ENCODE data around the gene C10orf62. TPM values are rescaled to one million over a fixed set of nuclear protein-coding genes. Genes with fewer than 3 reads are reported as not detected.

The C10orf62 gene, protein sequence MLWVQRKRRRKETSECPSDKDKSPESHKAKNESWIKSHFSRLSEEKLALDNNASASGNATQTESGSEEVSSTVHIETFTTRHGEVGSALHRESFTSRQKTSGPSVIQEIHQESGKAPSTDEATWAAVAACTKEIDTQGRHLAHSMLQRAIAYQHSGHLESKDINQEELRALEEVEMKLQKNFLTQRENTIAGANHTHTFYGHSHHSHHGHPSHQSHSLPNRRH
- total RNA-seq, result under 0.01 TPM in 1 of 2 replicates, not detected in the other

DNA sequence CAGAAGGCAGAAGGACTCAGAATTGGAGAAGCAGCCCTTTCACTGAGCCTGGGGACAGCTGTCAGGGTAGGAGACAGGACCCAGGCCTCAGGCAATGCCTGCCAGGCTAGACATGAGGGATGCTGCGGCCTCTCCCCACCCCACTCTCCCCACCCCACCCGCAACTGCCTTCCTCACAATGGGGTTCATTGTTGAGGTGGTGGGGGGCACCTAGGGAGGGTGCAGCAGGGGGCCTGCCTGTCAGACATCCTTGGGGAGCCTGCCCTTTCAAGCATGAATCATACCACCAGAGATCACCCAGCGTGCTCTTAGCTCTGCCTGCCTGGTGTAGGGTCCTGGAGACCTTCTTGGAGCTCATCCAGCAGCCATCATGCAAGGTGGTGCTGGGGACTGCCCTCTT, at the start of gene C10orf62:
Gene C10orf62 (plus strand): TSS at position 243 of the 400 bp plus-strand sequence. CDS start 177 bp downstream, outside the sequence.
- Histone ChIP-seq H3K4me3 (ENCODE audit: low read depth, low read length) (no peak within 1 kb of the TSS), H3K27me3 (ENCODE audit: control insufficient read depth, insufficient read depth, low read length) (no peaks in the 10 kb centered on the region), H3K36me3 (ENCODE audit: control insufficient read depth, insufficient read depth, low read length) (no peaks in the 10 kb centered on the region)
- DNase-seq (ENCODE audit: low read depth) (no peak), FAIRE-seq (no peak)
- TF ChIP-seq, protein P1, sequence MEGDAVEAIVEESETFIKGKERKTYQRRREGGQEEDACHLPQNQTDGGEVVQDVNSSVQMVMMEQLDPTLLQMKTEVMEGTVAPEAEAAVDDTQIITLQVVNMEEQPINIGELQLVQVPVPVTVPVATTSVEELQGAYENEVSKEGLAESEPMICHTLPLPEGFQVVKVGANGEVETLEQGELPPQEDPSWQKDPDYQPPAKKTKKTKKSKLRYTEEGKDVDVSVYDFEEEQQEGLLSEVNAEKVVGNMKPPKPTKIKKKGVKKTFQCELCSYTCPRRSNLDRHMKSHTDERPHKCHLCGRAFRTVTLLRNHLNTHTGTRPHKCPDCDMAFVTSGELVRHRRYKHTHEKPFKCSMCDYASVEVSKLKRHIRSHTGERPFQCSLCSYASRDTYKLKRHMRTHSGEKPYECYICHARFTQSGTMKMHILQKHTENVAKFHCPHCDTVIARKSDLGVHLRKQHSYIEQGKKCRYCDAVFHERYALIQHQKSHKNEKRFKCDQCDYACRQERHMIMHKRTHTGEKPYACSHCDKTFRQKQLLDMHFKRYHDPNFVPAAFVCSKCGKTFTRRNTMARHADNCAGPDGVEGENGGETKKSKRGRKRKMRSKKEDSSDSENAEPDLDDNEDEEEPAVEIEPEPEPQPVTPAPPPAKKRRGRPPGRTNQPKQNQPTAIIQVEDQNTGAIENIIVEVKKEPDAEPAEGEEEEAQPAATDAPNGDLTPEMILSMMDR (IDR thresholded peaks at IDR 0.05; ENCODE audit: insufficient read depth, low read length, severe bottlenecking), result no peak

DNA sequence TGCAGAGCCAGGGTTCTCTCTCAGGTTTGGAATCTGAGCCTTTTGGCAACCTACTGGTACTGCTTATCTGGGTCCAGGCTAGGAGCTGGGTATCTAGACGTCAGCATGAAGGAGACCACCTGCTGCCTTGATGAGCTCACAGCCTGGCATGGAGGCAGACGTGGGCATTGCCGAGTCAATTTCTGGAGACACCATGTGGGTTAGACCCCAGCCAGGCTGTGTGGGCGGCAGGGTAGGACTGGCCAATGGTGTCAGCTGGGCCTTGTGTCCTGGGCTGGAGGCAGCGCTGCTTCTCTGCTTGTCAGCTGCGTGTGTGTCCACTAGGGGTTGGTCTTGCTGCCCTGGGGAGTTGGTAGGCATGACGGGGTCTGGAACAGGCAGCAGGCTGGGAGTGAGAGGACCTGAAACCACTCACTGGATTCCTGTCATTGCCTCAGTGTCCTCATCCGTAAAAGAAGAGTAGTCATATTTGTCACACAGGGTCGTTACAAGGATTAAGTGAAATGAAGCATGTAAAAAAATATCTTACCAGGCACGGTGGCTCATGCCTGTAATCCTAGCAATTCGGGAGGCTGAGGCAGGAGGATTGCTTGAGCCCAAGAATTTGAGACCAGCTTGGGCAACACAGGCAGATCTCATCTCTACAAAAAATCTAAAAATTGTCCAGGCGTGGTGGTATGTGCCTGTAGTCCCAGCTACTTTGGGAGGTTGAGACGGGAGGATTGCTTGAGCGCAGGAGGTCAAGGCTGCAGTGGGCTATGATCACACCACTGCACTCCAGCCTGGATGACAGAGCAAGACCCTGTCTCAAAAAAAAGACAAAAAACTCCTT, 48.6 kb upstream of the C10orf62 start:
- TF ChIP-seq, protein P1 (IDR thresholded peaks at IDR 0.05; ENCODE audit: insufficient read depth, low read length, severe bottlenecking), result no peak
- DNase-seq (ENCODE audit: low read depth), result no peak
- peak; percentile 13 for FAIRE-seq
- Histone ChIP-seq H3K36me3 (ENCODE audit: control insufficient read depth, insufficient read depth, low read length) (no peaks in the 10 kb centered on the region), H3K4me3 (ENCODE audit: low read depth, low read length) (no peak overlapping the region), H3K27me3 (ENCODE audit: control insufficient read depth, insufficient read depth, low read length) (no peaks in the 10 kb centered on the region)

DNA sequence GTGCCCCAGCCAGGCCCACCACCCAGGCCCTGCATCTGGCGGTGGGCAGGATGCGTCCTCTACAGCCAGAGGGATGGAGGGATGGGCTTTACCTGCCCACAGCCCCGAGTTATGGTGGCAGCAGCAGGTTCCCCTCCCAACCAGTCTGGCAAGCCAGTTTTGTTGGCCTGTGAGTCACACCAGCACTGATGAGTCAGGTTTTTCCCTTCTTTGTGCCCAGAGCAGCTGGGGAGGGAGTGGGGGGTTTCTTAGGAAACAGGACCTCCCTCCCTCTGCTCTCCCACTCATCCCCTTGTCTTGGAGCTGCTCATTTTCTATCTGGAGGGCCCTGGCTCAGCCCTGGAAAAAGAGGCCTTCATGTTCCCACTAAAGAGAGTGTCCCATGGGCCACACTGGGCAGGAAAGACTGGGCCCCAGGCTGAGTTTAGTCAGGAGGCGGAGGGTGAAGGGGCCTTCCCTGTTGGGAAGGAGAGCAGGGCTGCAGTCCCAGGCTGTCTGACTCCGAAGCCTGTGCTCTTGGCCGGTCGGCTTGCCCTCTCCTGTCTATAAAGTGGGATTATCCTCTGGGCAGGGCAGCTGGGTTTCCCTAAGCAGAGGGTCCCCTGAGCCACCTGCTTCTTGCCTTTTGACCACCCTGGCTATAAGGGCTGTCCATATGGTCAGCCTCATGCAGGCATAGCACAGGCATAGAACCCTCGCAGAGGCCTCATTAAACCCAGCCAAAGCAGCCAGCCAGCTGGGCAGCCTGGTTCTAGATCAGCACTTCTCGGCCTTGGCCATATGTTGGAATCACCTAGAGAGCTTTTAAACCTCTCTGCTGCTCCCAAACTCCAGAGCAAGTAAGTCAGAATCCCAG, 47.1 kb upstream of the C10orf62 start:
- peak; percentile 96 for DNase-seq (ENCODE audit: low read depth)
- FAIRE-seq, result peak; percentile 13
- H3K4me3 ChIP-seq (ENCODE audit: low read depth, low read length), result no peak overlapping the region
- no peaks in the 10 kb centered on the region for H3K27me3 ChIP-seq (ENCODE audit: control insufficient read depth, insufficient read depth, low read length)
- TF ChIP-seq, protein P1 (IDR thresholded peaks at IDR 0.05; ENCODE audit: insufficient read depth, low read length, severe bottlenecking), result no peak
- no peaks in the 10 kb centered on the region for H3K36me3 ChIP-seq (ENCODE audit: control insufficient read depth, insufficient read depth, low read length)

DNA sequence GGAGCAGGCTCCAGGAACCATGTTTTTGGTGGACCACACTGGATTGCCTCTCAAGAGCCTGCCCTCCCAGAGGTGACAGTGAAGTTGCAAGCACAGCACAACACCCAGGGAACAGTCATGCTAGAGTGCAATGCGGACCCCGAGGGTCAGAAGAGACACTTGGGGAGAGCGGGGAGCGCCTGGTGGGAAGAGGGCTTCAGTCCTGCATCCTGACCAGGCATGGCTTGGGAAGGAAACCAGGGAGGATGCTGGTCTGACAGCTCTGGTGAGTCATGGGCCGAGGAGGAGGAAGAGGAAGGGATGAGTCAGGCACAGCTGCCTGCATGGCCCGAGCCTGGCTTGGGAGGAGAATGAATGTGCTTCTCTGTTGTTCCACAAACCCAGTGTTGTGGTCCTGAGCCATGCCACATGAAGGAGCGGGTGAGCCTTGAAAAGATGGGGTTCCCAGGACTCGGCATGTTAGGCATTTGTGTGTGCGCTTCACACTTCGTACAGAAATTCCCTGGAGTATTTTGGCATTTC, 46.4 kb upstream of the C10orf62 start:
- TF ChIP-seq, protein P1 (IDR thresholded peaks at IDR 0.05; ENCODE audit: insufficient read depth, low read length, severe bottlenecking), result no peak
- no peaks in the 10 kb centered on the region for H3K36me3 ChIP-seq (ENCODE audit: control insufficient read depth, insufficient read depth, low read length)
- no peak overlapping the region for H3K4me3 ChIP-seq (ENCODE audit: low read depth, low read length)
- H3K27me3 ChIP-seq (ENCODE audit: control insufficient read depth, insufficient read depth, low read length), result no peaks in the 10 kb centered on the region
- DNase-seq (ENCODE audit: low read depth) (peak; percentile 95), FAIRE-seq (peak; percentile 98)

DNA sequence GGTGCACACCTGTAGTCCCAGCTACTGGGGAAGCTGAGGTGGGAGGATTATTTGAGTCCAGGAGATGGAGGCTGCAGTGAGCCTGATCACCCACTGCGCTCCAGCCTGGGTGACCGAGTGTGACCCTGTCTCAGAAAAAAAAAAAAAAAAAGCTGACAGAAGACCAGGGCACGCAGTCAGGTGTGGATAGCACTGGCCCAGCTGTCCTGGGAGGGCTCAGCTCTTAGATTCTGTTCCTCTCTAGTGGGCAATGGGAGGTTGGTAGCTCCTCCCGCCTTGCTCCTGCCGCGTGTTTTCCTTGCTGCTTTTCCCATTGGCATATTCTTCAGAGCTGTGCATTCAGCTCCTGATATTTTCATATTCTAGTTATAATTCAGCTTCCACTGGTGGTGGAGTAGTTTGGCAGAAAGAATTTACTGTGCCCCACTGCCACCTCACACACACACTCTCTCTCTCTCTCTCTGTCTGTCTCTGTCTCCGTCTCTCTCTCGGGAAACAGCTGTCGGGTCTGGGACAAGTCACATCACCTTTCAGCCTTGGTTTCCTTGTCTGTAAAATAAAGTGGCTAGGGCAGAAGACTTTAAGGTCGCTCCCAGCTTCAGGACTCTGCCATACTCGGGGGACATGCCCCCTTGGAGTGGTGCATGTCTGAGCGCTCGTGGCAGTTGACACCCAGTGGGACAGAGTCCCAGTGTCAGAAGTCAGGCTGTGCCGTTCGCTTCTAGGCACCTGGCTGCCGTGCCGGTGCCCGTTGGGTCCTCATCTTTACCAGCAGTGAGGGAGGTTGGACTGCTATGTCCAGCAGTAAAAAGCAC, 42.9 kb upstream of the C10orf62 start:
- H3K4me3 ChIP-seq (ENCODE audit: low read depth, low read length), result no peak overlapping the region
- no peak for FAIRE-seq

More for the DNA sequence above, 42.9 kb upstream of the C10orf62 start:
- TF ChIP-seq, protein P1 (IDR thresholded peaks at IDR 0.05; ENCODE audit: insufficient read depth, low read length, severe bottlenecking), result no peak
- Histone ChIP-seq H3K36me3 (ENCODE audit: control insufficient read depth, insufficient read depth, low read length) (no peaks in the 10 kb centered on the region), H3K27me3 (ENCODE audit: control insufficient read depth, insufficient read depth, low read length) (no peaks in the 10 kb centered on the region)
- no peak for DNase-seq (ENCODE audit: low read depth)
